WTC11 (cell line): ENCODE data around the gene FAM53B. TPM values are rescaled to one million over a fixed set of nuclear protein-coding genes. Genes with fewer than 3 reads are reported as not detected.

Experiments used
- ATAC-seq: fragments of 200-7000 bp; cut with Tn5 transposase; 2 replicates; pipeline ENCODE4 v1.10.0; 2021; ENCODE audit warnings: mild to moderate bottlenecking, moderate library complexity
- CTCF ChIA-PET: fragments of 300-600 bp; sonication (Branson Sonifier 250); formaldehyde crosslinking; loops from one replicate; lab custom pipeline; 2021; ENCODE audit warnings: antibody characterized with exemption; lab: Charles Lee
- POLR2A ChIA-PET: fragments of 350-600 bp; sonication (Branson Sonifier 250); formaldehyde crosslinking; loops from one replicate; lab custom pipeline; 2021; ENCODE audit warnings: antibody characterized with exemption; lab: Charles Lee
- DNase-seq: peaks from one replicate; pipeline ENCODE4 v3.0.0; 2021; ENCODE audit warnings: low spot score
- H3K27ac Mint-ChIP-seq: 2 replicates; pipeline ENCODE4 v1.8.0; 2021; ENCODE audit warnings: mixed read lengths
- H3K27me3 Mint-ChIP-seq: 2 replicates; pipeline ENCODE4 v1.8.0; 2021; ENCODE audit warnings: low read depth, mild to moderate bottlenecking, moderate library complexity, mixed read lengths
- H3K36me3 Mint-ChIP-seq: 2 replicates; pipeline ENCODE4 v1.8.0; 2021; ENCODE audit warnings: mixed read lengths
- H3K4me1 Mint-ChIP-seq: 2 replicates; pipeline ENCODE4 v1.8.0; 2022; ENCODE audit warnings: mixed read lengths
- H3K4me3 Mint-ChIP-seq: 2 replicates; pipeline ENCODE4 v1.8.0; 2021; ENCODE audit warnings: mild to moderate bottlenecking, moderate library complexity, mixed read lengths
- H3K9me3 Mint-ChIP-seq: 2 replicates; pipeline ENCODE4 v1.8.0; 2021; ENCODE audit warnings: mixed read lengths
- CDX4 ChIP-seq: fragments of 250-450 bp; sonication (Bioruptor Pico); IDR thresholded peaks from 2 replicates; pipeline ENCODE4 v1.9.0; 2021; ENCODE audit warnings: moderate library complexity, mild to moderate bottlenecking, inconsistent platforms, borderline replicate concordance
- GABPB1 ChIP-seq: sonication (generic); formaldehyde crosslinking; IDR thresholded peaks from 2 replicates; pipeline ENCODE4 v1.8.1; 2023; ENCODE audit warnings: mild to moderate bottlenecking, missing genetic modification reagents
- GRHL2 ChIP-seq: fragments of 250-450 bp; sonication (Bioruptor Pico); IDR thresholded peaks from 2 replicates; pipeline ENCODE4 v1.8.0; 2022; ENCODE audit warnings: mild to moderate bottlenecking, moderate library complexity; ENCODE audit not compliant: insufficient replicate concordance, severe bottlenecking
- GTF2I ChIP-seq: fragments of 250-450 bp; sonication (Bioruptor Pico); conservative IDR thresholded peaks from 2 replicates; pipeline ENCODE4 v1.4.0; 2021; ENCODE audit warnings: mild to moderate bottlenecking
- IRF2 ChIP-seq: sonication (generic); formaldehyde crosslinking; IDR thresholded peaks from 2 replicates; pipeline ENCODE4 v1.8.0; 2022; ENCODE audit warnings: low read depth, missing genetic modification reagents, borderline replicate concordance
- JAZF1 ChIP-seq: fragments of 250-450 bp; sonication (Bioruptor Pico); IDR thresholded peaks from 2 replicates; pipeline ENCODE4 v1.9.0; 2021; ENCODE audit warnings: moderate library complexity, mild to moderate bottlenecking, inconsistent platforms
- NFATC4 ChIP-seq: fragments of 250-450 bp; sonication (Bioruptor Pico); IDR thresholded peaks from 2 replicates; pipeline ENCODE4 v1.9.0; 2021; ENCODE audit warnings: mild to moderate bottlenecking
- NFE2L1 ChIP-seq: sonication (generic); formaldehyde crosslinking; IDR thresholded peaks from 2 replicates; pipeline ENCODE4 v1.8.1; 2023; ENCODE audit warnings: missing genetic modification reagents
- OVOL2 ChIP-seq: fragments of 250-450 bp; sonication (Bioruptor Pico); IDR thresholded peaks from 2 replicates; pipeline ENCODE4 v1.9.0; 2021; ENCODE audit warnings: mild to moderate bottlenecking, borderline replicate concordance
- RORB ChIP-seq: fragments of 250-450 bp; sonication (Bioruptor Pico); IDR thresholded peaks from 2 replicates; pipeline ENCODE4 v1.9.0; 2021; ENCODE audit warnings: mild to moderate bottlenecking
- SP1 ChIP-seq: sonication (generic); formaldehyde crosslinking; conservative IDR thresholded peaks from 2 replicates; pipeline ENCODE4 v1.8.1; 2022; ENCODE audit warnings: missing genetic modification reagents
- USF2 ChIP-seq: sonication (generic); formaldehyde crosslinking; IDR thresholded peaks from 2 replicates; pipeline ENCODE4 v1.8.1; 2023; ENCODE audit warnings: mild to moderate bottlenecking, missing genetic modification reagents, moderate library complexity
- ZBTB21 ChIP-seq: sonication (generic); formaldehyde crosslinking; IDR thresholded peaks from 2 replicates; pipeline ENCODE4 v1.8.1; 2023; ENCODE audit warnings: mild to moderate bottlenecking, missing genetic modification reagents, borderline replicate concordance
- ZNF121 ChIP-seq: sonication (generic); formaldehyde crosslinking; IDR thresholded peaks from 2 replicates; pipeline ENCODE4 v1.8.0; 2023; ENCODE audit warnings: missing genetic modification reagents
- ZNF671 ChIP-seq: fragments of 250-450 bp; sonication (Bioruptor Pico); IDR thresholded peaks from 2 replicates; pipeline ENCODE4 v1.8.0; 2021; ENCODE audit warnings: mild to moderate bottlenecking
- total RNA-seq: library from RNA; stranded (reverse); gene quantifications from 3 replicates; pipeline ENCODE4 v1.2.3, GENCODE V29; 2021
- TF ChIP-seq, protein P1 (sequence below): sonication (generic); formaldehyde crosslinking; IDR thresholded peaks from 2 replicates; pipeline ENCODE4 v1.8.0; 2023; ENCODE audit warnings: missing genetic modification reagents, mild to moderate bottlenecking, borderline replicate concordance
- TF ChIP-seq, protein P2 (sequence below): sonication (generic); formaldehyde crosslinking; IDR thresholded peaks from 2 replicates; pipeline ENCODE4 v1.8.1; 2023; ENCODE audit warnings: mild to moderate bottlenecking, missing genetic modification reagents, moderate library complexity
- TF ChIP-seq, protein P3 (sequence below): sonication (generic); formaldehyde crosslinking; conservative IDR thresholded peaks from 2 replicates; pipeline ENCODE4 v1.8.1; 2022; ENCODE audit warnings: mild to moderate bottlenecking, missing genetic modification reagents

Gene FAM53B
- total RNA-seq, 1 experiment from 2014 or later, result 21.3 TPM

- TF ChIP-seq, protein P1, sequence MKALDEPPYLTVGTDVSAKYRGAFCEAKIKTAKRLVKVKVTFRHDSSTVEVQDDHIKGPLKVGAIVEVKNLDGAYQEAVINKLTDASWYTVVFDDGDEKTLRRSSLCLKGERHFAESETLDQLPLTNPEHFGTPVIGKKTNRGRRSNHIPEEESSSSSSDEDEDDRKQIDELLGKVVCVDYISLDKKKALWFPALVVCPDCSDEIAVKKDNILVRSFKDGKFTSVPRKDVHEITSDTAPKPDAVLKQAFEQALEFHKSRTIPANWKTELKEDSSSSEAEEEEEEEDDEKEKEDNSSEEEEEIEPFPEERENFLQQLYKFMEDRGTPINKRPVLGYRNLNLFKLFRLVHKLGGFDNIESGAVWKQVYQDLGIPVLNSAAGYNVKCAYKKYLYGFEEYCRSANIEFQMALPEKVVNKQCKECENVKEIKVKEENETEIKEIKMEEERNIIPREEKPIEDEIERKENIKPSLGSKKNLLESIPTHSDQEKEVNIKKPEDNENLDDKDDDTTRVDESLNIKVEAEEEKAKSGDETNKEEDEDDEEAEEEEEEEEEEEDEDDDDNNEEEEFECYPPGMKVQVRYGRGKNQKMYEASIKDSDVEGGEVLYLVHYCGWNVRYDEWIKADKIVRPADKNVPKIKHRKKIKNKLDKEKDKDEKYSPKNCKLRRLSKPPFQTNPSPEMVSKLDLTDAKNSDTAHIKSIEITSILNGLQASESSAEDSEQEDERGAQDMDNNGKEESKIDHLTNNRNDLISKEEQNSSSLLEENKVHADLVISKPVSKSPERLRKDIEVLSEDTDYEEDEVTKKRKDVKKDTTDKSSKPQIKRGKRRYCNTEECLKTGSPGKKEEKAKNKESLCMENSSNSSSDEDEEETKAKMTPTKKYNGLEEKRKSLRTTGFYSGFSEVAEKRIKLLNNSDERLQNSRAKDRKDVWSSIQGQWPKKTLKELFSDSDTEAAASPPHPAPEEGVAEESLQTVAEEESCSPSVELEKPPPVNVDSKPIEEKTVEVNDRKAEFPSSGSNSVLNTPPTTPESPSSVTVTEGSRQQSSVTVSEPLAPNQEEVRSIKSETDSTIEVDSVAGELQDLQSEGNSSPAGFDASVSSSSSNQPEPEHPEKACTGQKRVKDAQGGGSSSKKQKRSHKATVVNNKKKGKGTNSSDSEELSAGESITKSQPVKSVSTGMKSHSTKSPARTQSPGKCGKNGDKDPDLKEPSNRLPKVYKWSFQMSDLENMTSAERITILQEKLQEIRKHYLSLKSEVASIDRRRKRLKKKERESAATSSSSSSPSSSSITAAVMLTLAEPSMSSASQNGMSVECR (CRISPR knock-in tag), result no peak
- TF ChIP-seq RORB (CRISPR knock-in tag) (no peak), GRHL2 (CRISPR knock-in tag) (no peak)
These were observed 18.4 kb downstream of the FAM53B start (continued) for GRCh38 chr10:124725791-124726190.

- Mint-ChIP-seq H3K36me3 (peaks cover 5% of the 10 kb centered on the region; the same call in 1 of the 2 replicates), H3K27me3 (no peaks in the 10 kb centered on the region), H3K4me1 (peaks cover 33% of the 10 kb centered on the region), H3K4me3 (no peak overlapping the region), H3K9me3 (no peaks in the 10 kb centered on the region), H3K27ac (no peak overlapping the region)
- TF ChIP-seq SP1 (CRISPR knock-in tag) (no peak), IRF2 (CRISPR knock-in tag) (no peak), ZNF671 (CRISPR knock-in tag) (no peak), ZBTB21 (CRISPR knock-in tag) (no peak), USF2 (no peak), GTF2I (CRISPR knock-in tag) (no peak), RORB (CRISPR knock-in tag) (no peak), NFATC4 (CRISPR knock-in tag) (no peak), OVOL2 (CRISPR knock-in tag) (no peak), GABPB1 (CRISPR knock-in tag) (no peak), CDX4 (CRISPR knock-in tag) (no peak), NFE2L1 (CRISPR knock-in tag) (no peak), JAZF1 (no peak), ZNF121 (CRISPR knock-in tag) (no peak)
- TF ChIP-seq, protein P2, sequence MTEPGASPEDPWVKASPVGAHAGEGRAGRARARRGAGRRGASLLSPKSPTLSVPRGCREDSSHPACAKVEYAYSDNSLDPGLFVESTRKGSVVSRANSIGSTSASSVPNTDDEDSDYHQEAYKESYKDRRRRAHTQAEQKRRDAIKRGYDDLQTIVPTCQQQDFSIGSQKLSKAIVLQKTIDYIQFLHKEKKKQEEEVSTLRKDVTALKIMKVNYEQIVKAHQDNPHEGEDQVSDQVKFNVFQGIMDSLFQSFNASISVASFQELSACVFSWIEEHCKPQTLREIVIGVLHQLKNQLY, result no peak
- TF ChIP-seq, protein P1 (CRISPR knock-in tag), result no peak
- TF ChIP-seq, protein P3, sequence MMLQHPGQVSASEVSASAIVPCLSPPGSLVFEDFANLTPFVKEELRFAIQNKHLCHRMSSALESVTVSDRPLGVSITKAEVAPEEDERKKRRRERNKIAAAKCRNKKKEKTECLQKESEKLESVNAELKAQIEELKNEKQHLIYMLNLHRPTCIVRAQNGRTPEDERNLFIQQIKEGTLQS (CRISPR knock-in tag), result no peak
- ChIA-PET POLR2A (no interaction called here), CTCF (interaction anchor here (0.9 to 2.1 kb wide), 3 partner anchors 12 to 82 kb away, joined by 3 to 16 read pairs (median 3); no protein-coding TSS in a partner anchor)
- ATAC-seq (no peak), DNase-seq (no peak)
These were observed 19.0 kb downstream of the FAM53B start for GRCh38 chr10:124725171-124725631.
